Measurements from ENCODE around the gene HIVEP1.

HIVEP1 gene

GRCh38 chr6:12113190-12113577 lies 101.1 kb downstream of the HIVEP1 start:
- Histone ChIP-seq H3K4me3 (ENCODE audit: low read length) (no peak overlapping the region), H3K4me2 (ENCODE audit: low read length) (peak overlapping the region; percentile 35), H3K36me3 (ENCODE audit: insufficient read depth, low read length) (peaks cover 6% of the 10 kb centered on the region), H3K9me3 (replicated peaks; ENCODE audit: low read length) (no peaks in the 10 kb centered on the region), H3K9ac (ENCODE audit: low read depth, low read length) (no peak overlapping the region), H3K27me3 (ENCODE audit: control insufficient read depth, insufficient read depth, low read length) (no peaks in the 10 kb centered on the region), H3K4me1 (ENCODE audit: control insufficient read depth, insufficient read depth, low read length) (peaks cover 18% of the 10 kb centered on the region)

DNA sequence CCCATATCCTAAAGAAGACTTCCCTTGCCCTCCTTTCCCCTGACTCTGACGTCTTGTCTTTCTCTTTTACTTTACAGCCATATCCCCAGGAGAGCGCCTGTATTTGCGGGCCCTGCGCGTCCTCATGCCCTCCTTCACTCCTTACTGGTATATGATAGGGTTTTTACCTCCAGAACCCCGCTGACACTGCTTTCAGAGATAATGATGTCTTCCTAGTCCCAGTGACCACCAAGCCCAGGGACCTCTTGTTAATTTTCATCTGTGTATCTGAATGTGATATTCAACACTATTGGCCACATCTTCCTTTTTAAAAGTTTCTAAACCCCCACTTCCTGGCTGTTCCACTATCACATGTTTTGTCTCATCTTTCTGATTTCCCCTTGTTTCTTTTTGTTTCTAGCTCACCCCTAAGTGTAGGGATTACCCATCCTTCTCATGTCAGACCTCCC lies 102.0 kb downstream of the HIVEP1 start:
- Histone ChIP-seq H3K36me3 (ENCODE audit: insufficient read depth, low read length) (peaks cover 6% of the 10 kb centered on the region), H3K27me3 (ENCODE audit: control insufficient read depth, insufficient read depth, low read length) (no peaks in the 10 kb centered on the region), H3K4me2 (ENCODE audit: low read length) (no peak overlapping the region), H3K9me3 (replicated peaks; ENCODE audit: low read length) (no peaks in the 10 kb centered on the region), H3K9ac (ENCODE audit: low read depth, low read length) (no peak overlapping the region), H3K4me3 (ENCODE audit: low read length) (no peak overlapping the region), H3K4me1 (ENCODE audit: control insufficient read depth, insufficient read depth, low read length) (peaks cover 18% of the 10 kb centered on the region)

DNA sequence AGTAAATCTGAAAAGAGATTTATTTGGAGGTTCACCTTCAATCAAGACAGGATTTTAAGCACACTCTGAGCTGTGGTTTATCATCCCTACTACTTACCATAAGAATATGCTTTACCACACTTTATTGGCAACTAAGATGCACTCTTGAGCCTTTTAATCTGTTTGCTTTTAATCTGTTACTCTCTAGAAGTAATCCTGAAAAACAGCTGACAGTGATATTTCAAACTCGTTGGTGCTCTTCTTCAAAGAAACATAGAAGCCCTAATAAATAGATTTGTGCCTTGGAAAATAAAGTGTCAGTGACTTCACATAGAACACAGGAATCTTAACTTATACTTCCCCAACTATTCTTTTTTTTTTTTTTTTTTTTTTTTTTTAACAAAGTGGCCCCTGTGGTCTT lies 102.9 kb downstream of the HIVEP1 start:
- Histone ChIP-seq H3K36me3 (ENCODE audit: insufficient read depth, low read length) (peaks cover 1% of the 10 kb centered on the region), H3K27me3 (ENCODE audit: control insufficient read depth, insufficient read depth, low read length) (no peaks in the 10 kb centered on the region), H3K4me2 (ENCODE audit: low read length) (no peak overlapping the region), H3K9me3 (replicated peaks; ENCODE audit: low read length) (no peaks in the 10 kb centered on the region), H3K4me3 (ENCODE audit: low read length) (no peak overlapping the region), H3K9ac (ENCODE audit: low read depth, low read length) (no peak overlapping the region), H3K4me1 (ENCODE audit: control insufficient read depth, insufficient read depth, low read length) (peaks cover 18% of the 10 kb centered on the region)

DNA sequence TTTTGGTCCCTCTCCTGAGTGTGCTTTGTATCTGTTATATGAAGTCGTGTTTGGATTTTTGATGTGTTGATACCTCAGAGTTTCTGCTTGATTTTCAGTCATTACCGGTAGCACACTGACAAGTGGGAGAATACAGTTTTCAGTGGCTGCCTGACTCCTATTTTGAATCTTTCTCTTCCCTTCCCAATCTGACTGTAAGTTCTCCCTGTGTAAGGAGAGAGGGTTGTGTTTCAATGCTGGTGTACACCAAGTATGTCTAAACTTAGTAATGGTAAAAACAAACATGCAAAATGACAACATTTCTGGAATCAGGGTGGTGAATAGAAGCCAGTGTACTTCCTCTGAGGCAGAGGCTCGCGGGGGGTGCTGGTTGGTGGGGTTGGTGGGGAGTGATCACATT lies 103.4 kb downstream of the HIVEP1 start:
- peaks cover 6% of the 10 kb centered on the region for H3K36me3 ChIP-seq (ENCODE audit: insufficient read depth, low read length)
- H3K9me3 ChIP-seq (replicated peaks; ENCODE audit: low read length): no peaks in the 10 kb centered on the region
- H3K9ac ChIP-seq (ENCODE audit: low read depth, low read length): no peak overlapping the region
- H3K27me3 ChIP-seq (ENCODE audit: control insufficient read depth, insufficient read depth, low read length): no peaks in the 10 kb centered on the region
- no peak overlapping the region for H3K4me2 ChIP-seq (ENCODE audit: low read length)
- no peak overlapping the region for H3K4me3 ChIP-seq (ENCODE audit: low read length)
- peaks cover 18% of the 10 kb centered on the region for H3K4me1 ChIP-seq (ENCODE audit: control insufficient read depth, insufficient read depth, low read length)

DNA sequence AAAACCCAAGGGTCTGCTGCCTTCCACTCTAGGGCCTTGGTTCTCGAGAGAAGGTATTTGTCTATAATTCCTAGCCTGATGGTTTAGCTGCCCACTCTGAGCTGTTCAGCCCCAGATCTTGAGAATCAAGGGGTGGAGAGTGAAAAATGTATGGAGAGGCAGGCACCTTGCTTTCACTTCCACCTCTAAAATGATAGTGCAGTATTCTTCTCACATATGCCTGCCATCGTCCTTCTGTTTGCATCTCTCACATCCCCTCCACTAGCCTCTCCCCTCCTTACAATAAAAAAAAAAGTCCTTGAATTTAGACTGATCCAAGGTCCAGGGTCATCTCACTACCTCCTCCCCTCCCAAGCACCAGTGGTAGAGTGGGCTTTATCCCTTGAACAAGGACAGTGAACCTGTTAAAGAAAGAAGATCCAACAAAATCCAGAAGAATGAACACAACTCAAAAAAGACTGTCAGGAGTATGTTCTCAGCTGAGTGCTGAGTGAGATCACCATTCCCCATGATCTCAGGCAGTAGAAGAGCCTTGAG lies 104.2 kb downstream of the HIVEP1 start:
- Histone ChIP-seq H3K27me3 (ENCODE audit: control insufficient read depth, insufficient read depth, low read length) (no peaks in the 10 kb centered on the region), H3K4me2 (ENCODE audit: low read length) (no peak overlapping the region), H3K9me3 (replicated peaks; ENCODE audit: low read length) (no peaks in the 10 kb centered on the region), H3K36me3 (ENCODE audit: insufficient read depth, low read length) (peaks cover 15% of the 10 kb centered on the region), H3K9ac (ENCODE audit: low read depth, low read length) (no peak overlapping the region), H3K4me3 (ENCODE audit: low read length) (no peak overlapping the region), H3K4me1 (ENCODE audit: control insufficient read depth, insufficient read depth, low read length) (peaks cover 18% of the 10 kb centered on the region)

DNA sequence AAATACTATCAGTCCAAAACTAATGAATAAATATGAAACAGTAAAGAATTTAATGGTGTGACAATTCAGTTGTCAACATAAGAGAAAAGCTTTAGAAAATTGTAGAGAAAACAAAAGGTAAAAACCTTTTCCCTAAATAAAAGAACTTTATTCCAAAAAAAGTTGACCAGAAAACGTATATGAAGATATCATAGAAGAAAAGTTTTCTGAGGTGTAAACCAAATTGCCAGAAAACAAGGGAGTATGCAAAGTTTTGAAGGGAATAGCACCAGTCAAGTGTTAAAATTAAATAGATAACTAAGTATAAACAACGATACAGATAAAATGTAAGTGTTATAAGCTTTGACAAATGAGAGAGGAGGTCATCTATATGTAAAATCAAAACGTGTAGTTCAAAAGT lies 104.9 kb downstream of the HIVEP1 start:
- no peak overlapping the region for H3K4me2 ChIP-seq (ENCODE audit: low read length)
- H3K27me3 ChIP-seq (ENCODE audit: control insufficient read depth, insufficient read depth, low read length): no peaks in the 10 kb centered on the region
- H3K36me3 ChIP-seq (ENCODE audit: insufficient read depth, low read length): peaks cover 21% of the 10 kb centered on the region
- no peaks in the 10 kb centered on the region for H3K9me3 ChIP-seq (replicated peaks; ENCODE audit: low read length)
- H3K9ac ChIP-seq (ENCODE audit: low read depth, low read length): no peak overlapping the region
- no peak overlapping the region for H3K4me3 ChIP-seq (ENCODE audit: low read length)
- peaks cover 18% of the 10 kb centered on the region for H3K4me1 ChIP-seq (ENCODE audit: control insufficient read depth, insufficient read depth, low read length)

DNA sequence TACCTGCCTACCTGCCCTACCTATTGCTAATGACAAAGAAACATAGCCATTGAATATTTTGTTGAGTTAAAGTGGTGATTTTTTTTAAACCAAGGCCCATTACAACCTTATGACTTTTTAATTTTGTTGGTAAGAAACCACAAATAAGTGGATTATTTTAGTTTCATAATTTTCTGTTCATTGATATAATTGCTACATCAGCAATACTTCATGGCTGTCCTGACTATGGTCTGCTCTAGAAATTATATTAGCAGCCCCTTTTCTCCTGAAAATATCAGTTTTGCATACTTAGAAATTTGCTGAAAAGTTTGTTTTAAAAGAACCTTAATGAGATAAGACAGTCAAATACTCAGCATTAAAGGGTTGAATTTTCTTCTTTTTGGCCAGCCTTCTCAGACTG lies 106.5 kb downstream of the HIVEP1 start:
- no peak overlapping the region for H3K4me3 ChIP-seq (ENCODE audit: low read length)
- no peaks in the 10 kb centered on the region for H3K9me3 ChIP-seq (replicated peaks; ENCODE audit: low read length)
- H3K9ac ChIP-seq (ENCODE audit: low read depth, low read length): no peak overlapping the region
- H3K27me3 ChIP-seq (ENCODE audit: control insufficient read depth, insufficient read depth, low read length): no peaks in the 10 kb centered on the region
- H3K4me2 ChIP-seq (ENCODE audit: low read length): no peak overlapping the region
- peaks cover 27% of the 10 kb centered on the region for H3K36me3 ChIP-seq (ENCODE audit: insufficient read depth, low read length)
- peaks cover 7% of the 10 kb centered on the region for H3K4me1 ChIP-seq (ENCODE audit: control insufficient read depth, insufficient read depth, low read length)

DNA sequence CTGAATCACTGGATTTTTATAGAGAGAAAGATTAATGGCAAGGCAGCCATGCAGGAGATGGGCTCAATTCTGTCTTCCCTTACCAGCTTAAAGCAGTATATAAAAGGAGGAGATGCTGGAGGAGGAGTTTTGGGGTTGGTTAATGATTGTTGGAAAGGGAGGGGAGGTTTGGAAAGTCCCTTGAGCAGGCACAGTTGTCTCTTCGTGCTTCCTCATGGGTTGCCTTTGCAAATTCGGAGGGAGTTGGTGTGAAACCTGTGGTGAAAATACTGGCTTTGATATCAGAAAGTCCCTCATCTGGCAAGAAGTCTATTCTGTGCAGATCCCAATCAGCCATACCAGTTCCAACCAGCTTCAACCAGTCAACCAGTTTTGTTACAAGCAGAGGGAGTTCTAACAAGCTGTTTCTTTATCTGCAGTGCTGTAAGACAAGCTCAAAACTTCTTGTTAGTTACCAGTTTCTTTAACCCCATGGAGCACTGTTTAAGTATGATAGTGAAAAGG lies 107.0 kb downstream of the HIVEP1 start:
- no peak overlapping the region for H3K4me2 ChIP-seq (ENCODE audit: low read length)
- peaks cover 2% of the 10 kb centered on the region for H3K4me1 ChIP-seq (ENCODE audit: control insufficient read depth, insufficient read depth, low read length)
- no peaks in the 10 kb centered on the region for H3K27me3 ChIP-seq (ENCODE audit: control insufficient read depth, insufficient read depth, low read length)
- no peak overlapping the region for H3K4me3 ChIP-seq (ENCODE audit: low read length)
- no peaks in the 10 kb centered on the region for H3K9me3 ChIP-seq (replicated peaks; ENCODE audit: low read length)
- H3K9ac ChIP-seq (ENCODE audit: low read depth, low read length): no peak overlapping the region
- peaks cover 27% of the 10 kb centered on the region for H3K36me3 ChIP-seq (ENCODE audit: insufficient read depth, low read length)

DNA sequence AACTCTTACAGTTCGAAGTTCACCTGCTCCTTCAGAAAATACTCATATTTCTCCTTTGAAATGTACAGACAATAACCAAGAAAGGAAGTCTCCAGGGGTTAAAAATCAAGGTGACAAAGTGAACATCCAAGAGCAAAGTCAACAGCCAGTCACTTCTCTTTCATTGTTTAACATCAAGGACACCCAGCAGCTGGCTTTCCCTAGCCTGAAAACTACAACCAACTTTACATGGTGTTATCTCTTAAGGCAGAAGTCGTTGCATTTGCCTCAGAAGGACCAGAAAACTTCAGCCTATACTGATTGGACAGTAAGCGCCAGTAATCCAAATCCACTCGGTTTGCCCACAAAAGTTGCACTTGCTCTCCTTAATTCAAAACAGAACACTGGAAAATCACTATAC lies 113.3 kb downstream of the HIVEP1 start:
- Histone ChIP-seq H3K9ac (ENCODE audit: low read depth, low read length) (no peak overlapping the region), H3K4me3 (ENCODE audit: low read length) (no peak overlapping the region), H3K36me3 (ENCODE audit: insufficient read depth, low read length) (peaks cover 28% of the 10 kb centered on the region), H3K27me3 (ENCODE audit: control insufficient read depth, insufficient read depth, low read length) (no peaks in the 10 kb centered on the region), H3K9me3 (replicated peaks; ENCODE audit: low read length) (no peaks in the 10 kb centered on the region), H3K4me1 (ENCODE audit: control insufficient read depth, insufficient read depth, low read length) (no peaks in the 10 kb centered on the region), H3K4me2 (ENCODE audit: low read length) (no peak overlapping the region)

- H3K4me1 ChIP-seq (ENCODE audit: control insufficient read depth, insufficient read depth, low read length): no peaks in the 10 kb centered on the region
- H3K4me2 ChIP-seq (ENCODE audit: low read length): no peak overlapping the region
- no peaks in the 10 kb centered on the region for H3K27me3 ChIP-seq (ENCODE audit: control insufficient read depth, insufficient read depth, low read length)
- no peaks in the 10 kb centered on the region for H3K9me3 ChIP-seq (replicated peaks; ENCODE audit: low read length)
- H3K9ac ChIP-seq (ENCODE audit: low read depth, low read length): no peak overlapping the region
- no peak overlapping the region for H3K4me3 ChIP-seq (ENCODE audit: low read length)
- H3K36me3 ChIP-seq (ENCODE audit: insufficient read depth, low read length): peaks cover 22% of the 10 kb centered on the region
Measured at GRCh38 chr6:12126051-12126450, 113.9 kb downstream of the HIVEP1 start.

GRCh38 chr6:12129523-12129922 lies 117.4 kb downstream of the HIVEP1 start:
- peaks cover 7% of the 10 kb centered on the region for H3K36me3 ChIP-seq (ENCODE audit: insufficient read depth, low read length)
- peaks cover 8% of the 10 kb centered on the region for H3K4me1 ChIP-seq (ENCODE audit: control insufficient read depth, insufficient read depth, low read length)
- H3K27me3 ChIP-seq (ENCODE audit: control insufficient read depth, insufficient read depth, low read length): no peaks in the 10 kb centered on the region
- no peak overlapping the region for H3K4me2 ChIP-seq (ENCODE audit: low read length)
- no peak overlapping the region for H3K9ac ChIP-seq (ENCODE audit: low read depth, low read length)
- H3K4me3 ChIP-seq (ENCODE audit: low read length): no peak overlapping the region
- H3K9me3 ChIP-seq (replicated peaks; ENCODE audit: low read length): no peaks in the 10 kb centered on the region

Measured in skeletal muscle satellite cell (primary cell).